Sigmoid colon (tissue), 4 donors: Measurements from ENCODE around the gene SIPA1L3.

Source experiments
- CTCF ChIP-seq, 4 experiments: fragments of 450-650 bp in 3 of 4; fragments of 200-600 bp in 1 of 4; IDR thresholded peaks; one replicate each; pipeline ENCODE4 v1.5.1; 2016 to 2019; ENCODE audit warnings: antibody characterized with exemption in 4 of 4, mild to moderate bottlenecking in 3 of 4, moderate library complexity in 2 of 4
- EP300 ChIP-seq, 4 donors: sonication (generic); formaldehyde crosslinking; IDR thresholded peaks; one replicate each; pipeline ENCODE4 v1.6.1; 2017; ENCODE audit warnings: antibody characterized with exemption in 4 of 4
- POLR2A ChIP-seq, 2 donors: fragments of 450-650 bp; IDR thresholded peaks; one replicate each; pipeline ENCODE4 v1.6.1; 2016; ENCODE audit warnings: antibody characterized with exemption in 2 of 2, mild to moderate bottlenecking in 2 of 2, moderate library complexity in 2 of 2
- POLR2AphosphoS5 ChIP-seq, 4 donors: sonication (generic); formaldehyde crosslinking; IDR thresholded peaks; one replicate each; pipeline ENCODE4 v1.6.1; 2017; ENCODE audit warnings: antibody characterized with exemption in 4 of 4

DNA sequence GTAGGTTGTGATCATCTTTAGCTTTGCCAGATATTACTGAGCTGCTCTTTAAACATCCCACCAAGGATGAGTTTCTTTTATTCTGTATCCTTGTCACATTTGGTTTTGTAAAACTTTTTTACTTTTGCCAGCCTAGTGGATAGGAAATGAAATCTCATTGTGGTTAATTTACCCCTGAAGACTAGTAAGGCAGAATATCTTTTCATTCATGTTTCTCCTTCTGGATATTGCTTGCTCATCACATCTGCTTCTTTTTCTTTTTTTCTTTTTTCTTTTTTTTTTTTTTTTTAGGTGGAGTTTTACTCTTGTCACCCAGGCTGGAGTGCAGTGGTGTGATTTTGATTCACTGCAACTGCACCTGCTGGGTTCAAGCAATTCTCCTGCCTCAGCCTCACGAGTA is 31.3 kb downstream of the SIPA1L3 start:
- TF ChIP-seq CTCF (IDR thresholded peaks at IDR 0.05), result no peak
- no peak for TF ChIP-seq POLR2A (IDR thresholded peaks at IDR 0.05)
- TF ChIP-seq EP300 (IDR thresholded peaks at IDR 0.05), result no peak
- TF ChIP-seq POLR2AphosphoS5 (IDR thresholded peaks at IDR 0.05), result no peak
